ENCODE data around the gene LRMDA.

LRMDA gene

DNA sequence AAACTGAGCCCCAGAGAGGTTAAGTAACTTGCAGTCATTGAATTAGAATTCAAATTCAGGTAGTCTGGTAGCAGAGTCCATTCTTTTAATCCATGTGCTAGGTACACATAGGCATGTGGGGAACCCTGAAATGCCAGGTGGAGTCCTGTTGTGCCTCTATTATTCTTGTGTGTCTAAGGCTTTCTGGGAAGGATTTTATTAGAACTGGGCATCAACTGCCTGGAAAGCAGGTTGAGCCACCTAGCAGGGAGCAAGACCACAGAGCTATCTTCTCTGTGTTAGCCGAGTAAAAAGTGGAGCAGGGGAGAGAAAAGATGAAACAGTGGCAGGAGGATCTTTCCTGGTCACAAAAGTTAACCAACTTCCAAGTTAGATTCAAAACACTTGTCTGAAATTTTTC lies 494.6 kb downstream of the LRMDA start:
- no peak for DNase-seq (ENCODE audit: low spot score)

DNA sequence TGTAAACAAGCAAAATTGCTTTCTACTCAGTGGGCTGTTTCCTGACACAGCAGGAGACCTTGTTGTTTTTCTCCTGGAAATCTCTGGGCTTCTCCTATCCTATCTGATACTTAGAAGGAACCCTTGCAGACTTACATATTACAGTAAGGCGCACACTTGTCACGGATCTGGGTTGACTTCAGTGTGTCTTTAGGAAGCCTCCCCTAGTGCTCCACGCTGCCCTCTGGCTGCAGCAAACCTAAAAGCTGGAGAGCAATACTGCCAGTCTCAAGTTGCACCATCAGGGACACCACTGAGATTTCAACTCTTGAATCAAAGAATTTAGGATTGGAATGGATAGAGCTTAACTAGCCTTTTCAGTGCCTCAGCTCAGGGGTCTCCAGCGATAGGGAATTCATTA lies 495.3 kb downstream of the LRMDA start:
- peak; percentile 10 for DNase-seq (ENCODE audit: low spot score)

GRCh38 chr10:75928231-75928630 lies 496.8 kb downstream of the LRMDA start:
- DNase-seq (ENCODE audit: low spot score): no peak

DNA sequence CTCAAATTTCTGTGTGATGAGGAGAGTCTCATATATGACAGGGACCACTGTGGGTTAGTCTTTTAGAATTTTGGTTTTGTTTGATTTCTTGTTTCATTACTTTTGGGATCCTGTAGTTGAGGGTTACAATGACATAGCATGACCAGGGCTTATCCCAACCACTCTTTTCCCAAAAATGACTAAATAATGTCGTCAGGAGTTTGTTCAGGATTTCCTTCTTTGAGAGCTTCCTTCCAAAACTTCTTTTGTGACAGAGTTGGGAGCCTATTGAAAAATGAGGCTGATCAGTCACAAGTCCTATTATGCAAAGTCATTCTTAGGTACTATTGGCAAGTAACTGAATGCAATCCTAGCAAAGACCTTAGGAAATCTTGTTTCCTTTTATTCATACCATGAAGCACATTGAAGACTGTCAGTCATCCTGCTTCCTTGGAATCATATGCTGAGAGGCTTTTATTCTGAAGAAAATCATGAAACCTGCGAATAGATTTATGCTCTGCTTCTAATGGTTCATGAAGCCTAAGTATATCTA lies 498.3 kb downstream of the LRMDA start:
- no peak for DNase-seq (ENCODE audit: low spot score)

GRCh38 chr10:75932921-75933320 lies 501.5 kb downstream of the LRMDA start:
- no peak for DNase-seq (ENCODE audit: low spot score)

GRCh38 chr10:75935240-75935639 lies 503.8 kb downstream of the LRMDA start:
- no peak for DNase-seq (ENCODE audit: low spot score)

GRCh38 chr10:75935650-75936400 lies 504.4 kb downstream of the LRMDA start:
- no peak for DNase-seq (ENCODE audit: low spot score)

- DNase-seq (ENCODE audit: low spot score): no peak
Observed at GRCh38 chr10:75936841-75937240, 505.4 kb downstream of the LRMDA start.

GRCh38 chr10:75937823-75938222 lies 506.4 kb downstream of the LRMDA start:
- DNase-seq (ENCODE audit: low spot score): no peak

DNA sequence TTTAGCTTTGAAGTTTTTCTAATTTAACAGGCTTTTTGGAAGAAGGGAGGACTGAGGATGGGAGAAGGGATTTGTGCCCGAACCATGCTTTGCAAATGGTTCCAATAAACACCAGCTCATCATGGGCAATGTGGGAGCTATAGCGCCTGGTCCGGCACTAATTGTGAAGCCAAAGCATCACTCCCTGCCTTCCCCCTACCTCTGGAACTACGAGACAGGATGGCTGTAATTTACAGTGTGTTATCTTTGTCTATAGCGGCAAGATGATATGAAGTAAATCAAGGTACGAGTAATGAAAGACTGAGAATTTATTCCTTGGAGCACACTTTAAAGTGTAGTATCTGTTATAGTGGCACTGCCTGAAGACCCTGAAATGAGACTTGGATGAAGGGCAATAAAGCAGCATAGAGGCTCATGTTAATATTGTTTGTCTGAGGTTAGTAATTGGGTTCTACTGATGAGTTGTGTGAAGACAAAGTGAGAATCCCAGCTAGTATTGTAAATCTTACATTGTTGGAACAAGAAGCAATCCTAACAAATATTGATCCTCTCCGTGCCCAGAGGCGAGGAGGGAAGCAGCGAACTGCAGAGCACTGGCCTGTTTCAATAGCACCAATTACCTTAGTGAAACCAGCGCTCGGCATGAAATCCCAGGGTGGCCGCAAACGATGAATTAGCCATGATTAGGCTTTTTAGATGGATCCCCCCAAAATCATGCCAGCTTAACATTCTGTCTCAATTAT lies 507.1 kb downstream of the LRMDA start:
- no peak for DNase-seq (ENCODE audit: low spot score)

DNA sequence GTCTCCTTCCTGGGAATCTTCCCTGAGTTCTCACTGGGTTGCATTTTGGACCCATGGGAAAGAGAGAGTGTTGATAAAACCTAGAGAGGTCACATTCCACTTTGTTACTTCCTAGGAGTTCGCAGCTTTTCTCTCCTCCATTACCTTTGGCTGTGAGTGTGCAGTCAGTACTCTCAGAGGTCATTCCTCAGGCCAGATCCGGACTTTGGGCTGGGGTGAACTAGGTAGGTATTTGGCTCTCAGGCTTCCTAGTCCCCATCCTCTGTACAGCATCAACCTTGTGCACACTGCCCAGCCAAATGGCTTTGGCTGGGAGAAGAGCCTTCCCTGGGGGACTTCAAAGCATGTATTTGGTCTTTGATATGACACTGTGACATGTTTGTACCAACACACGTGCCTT lies 508.1 kb downstream of the LRMDA start:
- no peak for DNase-seq (ENCODE audit: low spot score)

DNA sequence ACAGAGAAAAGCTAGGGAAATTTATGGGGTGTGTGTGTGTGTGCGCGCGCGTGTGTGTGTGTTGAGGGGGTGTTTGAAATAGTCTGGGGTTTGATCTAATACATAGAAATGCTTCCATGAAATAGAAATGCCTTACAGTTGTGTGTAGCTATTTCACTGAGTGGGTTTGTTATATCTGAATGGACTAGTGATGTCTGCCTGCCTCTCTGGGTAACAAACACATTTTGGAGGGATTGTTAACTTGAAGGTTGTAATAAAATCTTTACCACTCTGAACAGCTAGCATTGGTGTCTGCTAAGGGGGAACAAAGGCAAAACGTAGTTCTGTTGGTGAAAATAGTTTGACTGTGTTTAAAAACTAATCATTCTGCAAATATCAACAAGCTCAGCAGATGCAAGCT lies 509.3 kb downstream of the LRMDA start:
- no peak for DNase-seq (ENCODE audit: low spot score)

GRCh38 chr10:75941223-75941801 lies 509.9 kb downstream of the LRMDA start:
- no peak for DNase-seq (ENCODE audit: low spot score)

DNA sequence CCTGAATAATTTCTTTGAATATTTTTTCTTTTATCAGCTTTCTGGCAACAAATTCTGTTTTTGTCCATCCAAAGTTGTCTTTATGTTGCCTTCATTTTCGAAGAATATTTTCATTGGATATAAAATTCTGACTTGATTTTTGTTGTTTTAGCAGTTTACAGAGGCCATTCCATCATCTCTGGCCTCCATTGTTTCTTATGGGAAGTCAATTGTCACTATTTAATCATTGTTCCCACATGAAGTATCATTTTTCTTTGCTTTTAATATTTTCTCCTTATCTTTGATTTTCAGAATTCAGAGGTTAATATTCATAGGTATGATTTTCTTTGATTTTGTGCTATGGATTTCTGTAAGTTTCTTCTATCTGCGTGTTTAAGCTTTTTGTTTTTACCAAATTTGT lies 512.6 kb downstream of the LRMDA start:
- DNase-seq (ENCODE audit: low spot score): no peak

DNA sequence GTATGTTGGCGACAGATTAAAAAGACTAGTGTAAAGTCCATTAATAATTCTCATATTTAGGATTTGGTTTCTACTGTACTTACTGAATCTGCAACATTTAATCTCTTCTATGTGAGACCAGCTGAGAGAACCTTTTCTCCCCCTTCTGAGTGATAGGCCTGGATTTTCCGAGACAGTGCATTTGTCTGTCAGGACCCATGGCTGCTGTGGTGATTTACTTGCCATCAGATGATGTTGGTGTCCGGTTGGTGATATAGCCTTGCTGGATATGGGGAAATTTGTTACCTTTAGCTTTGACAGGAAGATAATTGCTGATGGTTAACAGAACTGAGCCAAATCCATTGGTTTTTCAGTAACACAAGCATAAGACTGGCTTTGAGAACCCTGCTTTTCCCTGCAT lies 517.2 kb downstream of the LRMDA start:
- DNase-seq (ENCODE audit: low spot score): no peak

GRCh38 chr10:75950307-75950706 lies 518.9 kb downstream of the LRMDA start:
- no peak for DNase-seq (ENCODE audit: low spot score)

DNA sequence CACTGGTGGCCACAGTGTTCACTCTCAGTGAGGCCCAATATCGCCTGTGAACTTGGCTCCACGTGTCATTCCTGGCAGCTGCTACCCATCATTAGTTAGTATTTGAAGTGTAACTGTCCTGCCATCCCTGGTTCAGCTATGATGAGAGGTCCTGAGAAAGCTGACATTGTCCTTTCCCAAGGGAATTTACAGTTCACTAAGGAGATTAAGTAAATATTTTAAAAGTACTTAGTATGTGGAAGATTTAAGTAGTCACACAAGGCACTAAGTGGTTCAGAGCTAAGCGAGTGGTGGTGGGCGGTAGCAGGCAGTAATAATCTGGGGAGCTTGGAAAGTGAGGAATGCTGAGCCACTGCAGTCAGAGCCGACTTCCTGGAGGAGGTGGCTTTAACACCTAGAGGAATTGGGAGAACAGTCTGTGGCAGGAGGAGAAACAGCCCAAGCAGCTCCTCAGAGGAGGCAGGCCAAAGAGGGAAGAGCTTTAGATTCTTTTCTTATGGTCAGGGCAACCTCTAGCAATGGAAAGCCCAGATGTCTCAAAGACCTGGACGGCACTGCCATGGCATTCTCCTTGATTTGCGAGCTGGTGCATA lies 519.7 kb downstream of the LRMDA start:
- DNase-seq (ENCODE audit: low spot score): no peak

GRCh38 chr10:75951627-75952026 lies 520.2 kb downstream of the LRMDA start:
- no peak for DNase-seq (ENCODE audit: low spot score)

- DNase-seq (ENCODE audit: low spot score): no peak
Observed at GRCh38 chr10:75952093-75952492, 520.7 kb downstream of the LRMDA start.

DNA sequence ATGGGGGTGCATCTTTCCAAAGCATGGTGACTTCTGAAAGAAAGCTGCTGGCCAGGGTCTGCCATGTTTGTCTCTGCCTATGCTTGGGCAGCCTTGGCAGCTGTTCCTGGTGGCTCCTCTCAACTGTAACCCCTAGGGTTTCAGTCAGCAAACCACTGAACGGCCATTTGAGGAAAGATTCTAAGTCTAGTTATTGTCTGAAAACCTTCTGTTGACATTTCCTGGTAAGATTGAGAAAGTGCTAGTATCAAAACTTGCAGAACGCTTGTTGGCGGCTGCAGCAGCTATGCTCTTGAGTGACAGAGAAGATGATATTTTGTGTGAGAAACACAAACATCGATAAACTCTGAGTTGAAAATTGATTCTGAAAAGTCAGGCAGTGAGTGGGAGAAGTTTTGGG lies 523.1 kb downstream of the LRMDA start:
- no peak for DNase-seq (ENCODE audit: low spot score)

GRCh38 chr10:75955973-75956502 lies 524.6 kb downstream of the LRMDA start:
- no peak for DNase-seq (ENCODE audit: low spot score)

- no peak for DNase-seq (ENCODE audit: low spot score)
Observed at GRCh38 chr10:75956624-75957023, 525.2 kb downstream of the LRMDA start.
